ENCODE results near the gene GARRE1.
A peak's percentile ranks its signal among the peaks of the same experiment; 100 is the strongest.
"Not testable (repeated sequence)": the region's sequence is repeated elsewhere in the genome, so short reads cannot be mapped to it uniquely, and the experiment has no call there.

The GARRE1 gene

GRCh38 chr19:34253167-34253566 is 1.2 kb upstream of the GARRE1 start:
- not testable (repeated sequence) for H3K9me3 ChIP-seq (ENCODE audit: control insufficient read depth, insufficient read depth, low read length); H3K9ac ChIP-seq (ENCODE audit: low read depth, low read length); H3K36me3 ChIP-seq (ENCODE audit: control insufficient read depth, insufficient read depth, low read length); H3K4me1 ChIP-seq (ENCODE audit: control insufficient read depth, insufficient read depth, low read length); H3K4me3 ChIP-seq (ENCODE audit: low read depth, low read length); H3K27me3 ChIP-seq (ENCODE audit: control insufficient read depth, insufficient read depth, low read length)

GRCh38 chr19:34253681-34254045 is 691 bp upstream of the GARRE1 start:
- Histone ChIP-seq H3K9ac (ENCODE audit: low read depth, low read length) (peak overlapping the region; percentile 73), H3K4me3 (ENCODE audit: low read depth, low read length) (peak overlapping the region; percentile 85)
- not testable (repeated sequence) for H3K27me3 ChIP-seq (ENCODE audit: control insufficient read depth, insufficient read depth, low read length); H3K9me3 ChIP-seq (ENCODE audit: control insufficient read depth, insufficient read depth, low read length); H3K4me1 ChIP-seq (ENCODE audit: control insufficient read depth, insufficient read depth, low read length); H3K36me3 ChIP-seq (ENCODE audit: control insufficient read depth, insufficient read depth, low read length)

- H3K9me3 ChIP-seq (ENCODE audit: control insufficient read depth, insufficient read depth, low read length): no peaks in the 10 kb centered on the region
- H3K4me3 ChIP-seq (ENCODE audit: low read depth, low read length): peak overlapping the region; percentile 72
- H3K4me1 ChIP-seq (ENCODE audit: control insufficient read depth, insufficient read depth, low read length): no peaks in the 10 kb centered on the region
- H3K9ac ChIP-seq (ENCODE audit: low read depth, low read length): peak overlapping the region; percentile 60
- H3K36me3 ChIP-seq (ENCODE audit: control insufficient read depth, insufficient read depth, low read length): no peaks in the 10 kb centered on the region
- H3K27me3 ChIP-seq (ENCODE audit: control insufficient read depth, insufficient read depth, low read length): no peaks in the 10 kb centered on the region
Observed at GRCh38 chr19:34254698-34255432, 511 bp downstream of the GARRE1 start.

- peak overlapping the region; percentile 72 for H3K4me3 ChIP-seq (ENCODE audit: low read depth, low read length)
- no peaks in the 10 kb centered on the region for H3K27me3 ChIP-seq (ENCODE audit: control insufficient read depth, insufficient read depth, low read length)
- no peaks in the 10 kb centered on the region for H3K9me3 ChIP-seq (ENCODE audit: control insufficient read depth, insufficient read depth, low read length)
- no peak overlapping the region for H3K9ac ChIP-seq (ENCODE audit: low read depth, low read length)
- no peaks in the 10 kb centered on the region for H3K4me1 ChIP-seq (ENCODE audit: control insufficient read depth, insufficient read depth, low read length)
- H3K36me3 ChIP-seq (ENCODE audit: control insufficient read depth, insufficient read depth, low read length): no peaks in the 10 kb centered on the region
Observed at GRCh38 chr19:34255546-34255945, 1.2 kb downstream of the GARRE1 start.

GRCh38 chr19:34256835-34257558 is 2.6 kb downstream of the GARRE1 start:
- no peaks in the 10 kb centered on the region for H3K27me3 ChIP-seq (ENCODE audit: control insufficient read depth, insufficient read depth, low read length)
- peaks cover 4% of the 10 kb centered on the region for H3K4me1 ChIP-seq (ENCODE audit: control insufficient read depth, insufficient read depth, low read length)
- no peak overlapping the region for H3K9ac ChIP-seq (ENCODE audit: low read depth, low read length)
- no peaks in the 10 kb centered on the region for H3K36me3 ChIP-seq (ENCODE audit: control insufficient read depth, insufficient read depth, low read length)
- H3K9me3 ChIP-seq (ENCODE audit: control insufficient read depth, insufficient read depth, low read length): no peaks in the 10 kb centered on the region
- no peak overlapping the region for H3K4me3 ChIP-seq (ENCODE audit: low read depth, low read length)

GRCh38 chr19:34257559-34257924 is 3.2 kb downstream of the GARRE1 start:
- no peak overlapping the region for H3K4me3 ChIP-seq (ENCODE audit: low read depth, low read length)
- H3K9ac ChIP-seq (ENCODE audit: low read depth, low read length): no peak overlapping the region
- no peaks in the 10 kb centered on the region for H3K36me3 ChIP-seq (ENCODE audit: control insufficient read depth, insufficient read depth, low read length)
- H3K9me3 ChIP-seq (ENCODE audit: control insufficient read depth, insufficient read depth, low read length): no peaks in the 10 kb centered on the region
- H3K27me3 ChIP-seq (ENCODE audit: control insufficient read depth, insufficient read depth, low read length): no peaks in the 10 kb centered on the region
- H3K4me1 ChIP-seq (ENCODE audit: control insufficient read depth, insufficient read depth, low read length): peaks cover 4% of the 10 kb centered on the region

- Histone ChIP-seq H3K9ac (ENCODE audit: low read depth, low read length) (no peak overlapping the region), H3K4me1 (ENCODE audit: control insufficient read depth, insufficient read depth, low read length) (peaks cover 4% of the 10 kb centered on the region), H3K36me3 (ENCODE audit: control insufficient read depth, insufficient read depth, low read length) (no peaks in the 10 kb centered on the region), H3K27me3 (ENCODE audit: control insufficient read depth, insufficient read depth, low read length) (no peaks in the 10 kb centered on the region), H3K9me3 (ENCODE audit: control insufficient read depth, insufficient read depth, low read length) (no peaks in the 10 kb centered on the region), H3K4me3 (ENCODE audit: low read depth, low read length) (no peak overlapping the region)
Observed at GRCh38 chr19:34259367-34260095, 5.2 kb downstream of the GARRE1 start.

- H3K4me1 ChIP-seq (ENCODE audit: control insufficient read depth, insufficient read depth, low read length): peaks cover 7% of the 10 kb centered on the region
- H3K27me3 ChIP-seq (ENCODE audit: control insufficient read depth, insufficient read depth, low read length): no peaks in the 10 kb centered on the region
- no peaks in the 10 kb centered on the region for H3K36me3 ChIP-seq (ENCODE audit: control insufficient read depth, insufficient read depth, low read length)
- no peak overlapping the region for H3K4me3 ChIP-seq (ENCODE audit: low read depth, low read length)
- H3K9me3 ChIP-seq (ENCODE audit: control insufficient read depth, insufficient read depth, low read length): no peaks in the 10 kb centered on the region
- H3K9ac ChIP-seq (ENCODE audit: low read depth, low read length): no peak overlapping the region
Observed at GRCh38 chr19:34260771-34261173, 6.4 kb downstream of the GARRE1 start.

GRCh38 chr19:34261334-34262109 is 7.2 kb downstream of the GARRE1 start:
- Histone ChIP-seq H3K9me3 (ENCODE audit: control insufficient read depth, insufficient read depth, low read length) (no peaks in the 10 kb centered on the region), H3K9ac (ENCODE audit: low read depth, low read length) (no peak overlapping the region), H3K27me3 (ENCODE audit: control insufficient read depth, insufficient read depth, low read length) (no peaks in the 10 kb centered on the region), H3K4me3 (ENCODE audit: low read depth, low read length) (no peak overlapping the region), H3K36me3 (ENCODE audit: control insufficient read depth, insufficient read depth, low read length) (no peaks in the 10 kb centered on the region), H3K4me1 (ENCODE audit: control insufficient read depth, insufficient read depth, low read length) (peaks cover 7% of the 10 kb centered on the region)

GRCh38 chr19:34263745-34264237 is 9.4 kb downstream of the GARRE1 start:
- Histone ChIP-seq H3K4me1 (ENCODE audit: control insufficient read depth, insufficient read depth, low read length) (peaks cover 7% of the 10 kb centered on the region), H3K9me3 (ENCODE audit: control insufficient read depth, insufficient read depth, low read length) (no peaks in the 10 kb centered on the region), H3K4me3 (ENCODE audit: low read depth, low read length) (no peak overlapping the region), H3K27me3 (ENCODE audit: control insufficient read depth, insufficient read depth, low read length) (no peaks in the 10 kb centered on the region), H3K36me3 (ENCODE audit: control insufficient read depth, insufficient read depth, low read length) (no peaks in the 10 kb centered on the region), H3K9ac (ENCODE audit: low read depth, low read length) (no peak overlapping the region)

GRCh38 chr19:34265221-34265650 is 10.9 kb downstream of the GARRE1 start:
- Histone ChIP-seq H3K4me3 (ENCODE audit: low read depth, low read length) (no peak overlapping the region), H3K36me3 (ENCODE audit: control insufficient read depth, insufficient read depth, low read length) (no peaks in the 10 kb centered on the region), H3K9ac (ENCODE audit: low read depth, low read length) (no peak overlapping the region), H3K9me3 (ENCODE audit: control insufficient read depth, insufficient read depth, low read length) (no peaks in the 10 kb centered on the region), H3K4me1 (ENCODE audit: control insufficient read depth, insufficient read depth, low read length) (peaks cover 12% of the 10 kb centered on the region), H3K27me3 (ENCODE audit: control insufficient read depth, insufficient read depth, low read length) (no peaks in the 10 kb centered on the region)
